Heart left ventricle (tissue), 16 donors: Measurements from ENCODE around the gene DCAF5. TPM values are rescaled to one million over a fixed set of nuclear protein-coding genes. Genes with fewer than 3 reads are reported as not detected.

Experiments
- ATAC-seq, 4 donors: fragments of 200-7000 bp; cut with Tn5 transposase; one replicate each; pipeline ENCODE4 v1.9.1; 2020 to 2022; ENCODE audit warnings: moderate library complexity in 4 of 4, mild to moderate bottlenecking in 3 of 4, moderate number of reproducible peaks in 1 of 4
- DNase-seq, 5 donors: peaks; one replicate each; pipeline ENCODE4 v3.0.0-alpha.2; 2020
- H3K27ac ChIP-seq, 12 donors: fragments of 200-600 bp; sonication (generic) in 4 of 12; one replicate each; pipeline versions ENCODE4 v1.5.0 to v1.8.0; 2016 to 2022; ENCODE audit warnings: mild to moderate bottlenecking in 2 of 12
- H3K27me3 ChIP-seq, 9 donors: fragments of 200-600 bp; sonication (generic) in 2 of 9; one replicate each; pipeline versions ENCODE4 v1.5.1 to v1.8.0; 2016 to 2022; ENCODE audit warnings: mild to moderate bottlenecking in 3 of 9
- H3K36me3 ChIP-seq, 9 donors: fragments of 200-600 bp; sonication (generic) in 2 of 9; one replicate each; pipeline versions ENCODE4 v1.5.0 to v1.8.0; 2018 to 2022; ENCODE audit warnings: mild to moderate bottlenecking in 2 of 9
- H3K4me1 ChIP-seq, 12 donors: fragments of 200-600 bp; sonication (generic) in 4 of 12; one replicate each; pipeline versions ENCODE4 v1.5.0 to v1.8.0; 2016 to 2022; ENCODE audit warnings: mild to moderate bottlenecking in 3 of 12
- H3K4me3 ChIP-seq, 12 donors: fragments of 200-600 bp; sonication (generic) in 4 of 12; one replicate each; pipeline versions ENCODE4 v1.5.0 to v1.8.0; 2017 to 2022; ENCODE audit warnings: mild to moderate bottlenecking in 9 of 12, moderate library complexity in 4 of 12
- H3K9me3 ChIP-seq, 12 donors: fragments of 200-600 bp; sonication (generic) in 4 of 12; one replicate each; pipeline versions ENCODE4 v1.5.0 to v1.8.0; 2016 to 2022; ENCODE audit warnings: mild to moderate bottlenecking in 1 of 12
- CTCF ChIP-seq, 12 donors: fragments of 200-600 bp; sonication (generic) in 4 of 12; IDR thresholded peaks; one replicate each; pipeline versions ENCODE4 v1.5.0 to v1.8.0; 2018 to 2022; ENCODE audit warnings: antibody characterized with exemption in 12 of 12, mild to moderate bottlenecking in 5 of 12
- POLR2A ChIP-seq, 2 donors: fragments of 450-650 bp; IDR thresholded peaks; one replicate each; pipeline ENCODE4 v1.6.1; 2017; ENCODE audit warnings: antibody characterized with exemption in 2 of 2, mild to moderate bottlenecking in 2 of 2, moderate library complexity in 2 of 2
- WGBS, 4 donors: extraction: QIAGEN DNeasy Blood & Tissue Kit in 2 of 4; methylation state at CpG; one replicate each; pipeline versions ENCODE4 v1.1.5 to v1.1.7; 2013 to 2018; 5-methylcytosine and 5-hydroxymethylcytosine counted together
- intact Hi-C, 10 donors: fragments of 100-400 bp; cut with DNase I; formaldehyde crosslinking; loops; one replicate each; pipeline versions ENCODE4 v1.11.1 to v1.14.2; 2022
- polyA plus RNA-seq, 2 donors: library from polyadenylated mRNA; stranded (reverse); fragments of 200-250 nt; gene quantifications; one replicate each; pipeline ENCODE4 v1.2.3, GENCODE V29; 2013
- total RNA-seq, 9 donors: library from RNA; depleted of rRNA in 2 of 9; stranded (reverse); fragments of >200 nt in 2 of 9; fragmentation: NEBNext Ultra II Directional in 3 of 9; extraction: Animal tissue kit (Norgen Biotek cat#: 25700) in 3 of 9; gene quantifications; one replicate each; pipeline versions ENCODE4 v1.1.0 to v1.2.4, GENCODE V29; 2016 to 2023
- donor health status: ischemic (EF 13 %, LVEDD 7.1; RV severe dilation, severe dysfunction).
- donor health status: healthy with polysubstance abuse.
- donor health status: DM: no; HTN: yes; CAD: no.
- donor health status: DM: no; HTN: no; CAD: no.
- donor health status: ischemic (EF 25% LVEDD 6.9; RV normal size, moderate dysfunction).
- donor health status: ischemic (EF 25% LVEDD 5.7; RV mildly dilated, moderate dysfunction).
- donor health status: healthy.
- donor health status: DM: yes; HTN: yes; CAD: no.
- donor health status: ischemic (EF 35%, LVEDD 5.7; RV mildly dilated, moderate dysfunction).
- donor health status: nonischemic (EF 11% LVEDD 7.7; RV severe dilation, severe dysfunction).
- donor health status: DM: yes; HTN: yes; CAD: no.
- donor health status: PGD.
- donor health status: ischemic (EF 29% LVEDD 5.4; RV normal size, mild dysfunction).
- donor health status: nonischemic (EF 23%, LVEDD 6.1; RV moderate dilation, normal function).

The DCAF5 gene
- total and polyA plus RNA-seq, 11 donors = 16.8 to 71.7 (median 58.8) TPM

DNA sequence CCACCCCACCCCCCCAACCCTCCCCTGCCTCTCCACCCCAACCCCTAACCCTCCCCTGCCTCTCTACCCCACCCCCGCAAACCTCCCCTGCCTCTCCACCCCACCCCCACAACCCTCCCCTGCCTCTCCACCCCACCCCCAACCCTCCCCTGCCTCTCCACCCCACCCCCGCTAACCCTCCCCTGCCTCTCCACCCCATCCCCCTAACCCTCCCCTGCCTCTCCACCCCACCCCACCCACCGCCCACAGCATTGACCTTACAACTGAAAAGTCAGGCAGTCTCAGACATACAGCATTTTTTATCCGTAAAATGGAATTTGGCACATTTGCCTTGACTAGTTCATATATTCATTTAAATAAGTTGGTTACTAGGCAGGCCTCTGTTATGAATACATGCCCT lies 135.2 kb downstream of the DCAF5 start:
- DNase-seq (no peak), ATAC-seq (no peak)
- TF ChIP-seq CTCF (IDR thresholded peaks at IDR 0.05) (no peak), POLR2A (IDR thresholded peaks at IDR 0.05) (no peak)
- Histone ChIP-seq H3K4me1 (peaks cover 0 to 14% (median 0%) of the 10 kb centered on the region in 12 donors), H3K36me3 (no peaks in the 10 kb centered on the region), H3K4me3 (no peak overlapping the region), H3K27me3 (no peaks in the 10 kb centered on the region), H3K9me3 (no peaks in the 10 kb centered on the region), H3K27ac (no peak overlapping the region)
- 84 to 94% (median 93%) methylated on average over 4 of the region's 4 CpGs for WGBS, 4 donors
- intact Hi-C loops = no loop called here

DNA sequence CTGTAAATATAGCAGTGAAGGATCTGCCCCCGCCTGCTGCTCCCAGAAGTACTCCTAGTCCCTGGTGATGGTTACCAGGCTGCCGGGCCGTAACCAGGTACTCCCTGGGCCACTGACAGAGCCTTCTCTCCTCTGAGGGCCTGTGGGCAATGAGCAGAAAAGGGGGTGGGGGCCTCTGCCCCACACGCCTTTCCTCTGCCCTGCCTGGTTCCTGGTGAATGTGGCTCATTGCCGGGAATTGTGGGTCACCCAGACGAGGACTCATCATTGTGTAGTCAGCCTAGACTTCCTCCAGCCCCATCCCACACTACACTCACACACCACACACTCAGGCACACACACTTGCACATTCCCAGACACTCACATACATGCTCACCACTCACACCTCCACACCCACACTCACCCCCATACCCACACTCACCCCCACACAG lies 138.1 kb downstream of the DCAF5 start:
- H3K9me3 ChIP-seq = no peaks in the 10 kb centered on the region
- H3K4me3 ChIP-seq = no peak overlapping the region
- DNase-seq = no peak
- no peaks in the 10 kb centered on the region for H3K36me3 ChIP-seq
- peaks cover 0 to 19% (median 0%) of the 10 kb centered on the region in 12 donors for H3K4me1 ChIP-seq
- whole genome bisulfite sequencing, 4 donors = 87 to 98% (median 91%) methylated on average over 4 to 6 of the region's 6 CpGs
- no peak overlapping the region for H3K27ac ChIP-seq
- TF ChIP-seq POLR2A (IDR thresholded peaks at IDR 0.05) (no peak), CTCF (IDR thresholded peaks at IDR 0.05) (no peak)
- no peaks in the 10 kb centered on the region for H3K27me3 ChIP-seq
- ATAC-seq = no peak
- intact Hi-C loops = no loop called here

DNA sequence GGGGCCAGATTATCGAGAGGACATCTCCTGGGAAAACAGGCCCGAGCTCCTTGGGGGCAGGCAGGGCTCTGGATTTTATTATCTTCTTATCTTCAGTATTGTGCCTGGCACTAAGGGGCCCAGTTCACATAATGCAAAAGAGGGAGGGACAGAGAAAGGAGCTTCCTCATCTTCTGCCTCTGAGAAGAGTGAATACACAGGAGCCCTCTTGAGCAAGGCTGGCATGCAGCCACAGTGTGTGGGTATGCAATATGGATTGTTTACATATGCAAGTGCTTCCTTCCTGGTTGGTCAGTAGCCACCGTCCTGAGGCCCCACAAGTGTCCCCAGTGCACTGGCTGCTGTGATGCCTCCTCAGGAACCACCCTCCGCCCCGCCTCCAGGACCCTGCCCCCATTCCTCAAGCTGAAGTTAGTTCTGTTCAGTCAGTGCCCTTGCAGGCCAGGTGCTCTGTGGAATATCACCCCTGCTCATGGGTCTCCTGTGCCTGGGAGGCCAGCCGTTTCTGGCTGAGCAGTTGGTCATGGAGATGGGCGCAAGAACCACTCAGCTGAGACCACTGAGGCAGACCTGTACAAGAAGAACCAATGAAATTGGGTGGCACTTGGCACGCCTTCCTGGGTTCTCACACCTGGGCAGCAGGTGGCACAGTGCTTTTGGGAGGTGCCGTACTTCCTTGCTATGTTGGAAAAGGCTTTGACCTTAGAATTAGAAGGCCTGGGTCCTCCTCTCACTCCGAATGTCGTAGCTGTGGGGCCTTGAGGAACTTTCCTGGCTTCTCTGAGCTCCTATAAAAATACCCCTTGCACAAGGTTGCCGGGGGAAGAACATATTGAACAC lies 138.8 kb downstream of the DCAF5 start:
- TF ChIP-seq CTCF (IDR thresholded peaks at IDR 0.05) = no peak
- no peak for TF ChIP-seq POLR2A (IDR thresholded peaks at IDR 0.05)
- Histone ChIP-seq H3K4me1 (peaks cover 0 to 19% (median 0%) of the 10 kb centered on the region in 12 donors), H3K9me3 (no peaks in the 10 kb centered on the region), H3K27ac (peak overlapping the region in 1 of 12 donors; percentile 60), H3K36me3 (no peaks in the 10 kb centered on the region), H3K4me3 (no peak overlapping the region), H3K27me3 (no peaks in the 10 kb centered on the region)
- 86 to 91% (median 88%) methylated on average over 9 to 12 of the region's 12 CpGs for WGBS, 4 donors
- DNase-seq = peak; percentile 27 to 79 (median 51)
- intact Hi-C loops = no loop called here
- peak in 3 of 4 donors; percentile 53 to 82 (median 71) for ATAC-seq

GRCh38 chr14:69012256-69012953 lies 140.5 kb downstream of the DCAF5 start:
- WGBS, 4 donors = 90 to 95% (median 92%) methylated on average over 5 of the region's 5 CpGs
- TF ChIP-seq POLR2A (IDR thresholded peaks at IDR 0.05) = no peak
- TF ChIP-seq CTCF (IDR thresholded peaks at IDR 0.05) = no peak
- intact Hi-C loops = no loop called here

More at GRCh38 chr14:69012256-69012953, 140.5 kb downstream of the DCAF5 start:
- Histone ChIP-seq H3K4me3 (no peak overlapping the region), H3K27ac (no peak overlapping the region), H3K36me3 (no peaks in the 10 kb centered on the region), H3K4me1 (peaks cover 0 to 19% (median 0%) of the 10 kb centered on the region in 12 donors), H3K27me3 (no peaks in the 10 kb centered on the region), H3K9me3 (no peaks in the 10 kb centered on the region)
- no peak for DNase-seq
- ATAC-seq = no peak
